K562 (cell line): ENCODE results near the gene SREBF1. TPM values are rescaled to one million over a fixed set of nuclear protein-coding genes. Genes with fewer than 3 reads are reported as not detected.

Experiments used
- ATF1 ChIP-seq, 2 experiments: fragments of 450-650 bp in 1 of 2; IDR thresholded peaks; 2 replicates each; pipeline ENCODE4 v1.6.1; 2016; ENCODE audit warnings: missing compliant biosample characterization in 1 of 2, missing genetic modification characterization in 1 of 2
- ATF2 ChIP-seq: sonication (generic); formaldehyde crosslinking; IDR thresholded peaks from 2 replicates; pipeline ENCODE4 v1.8.1; 2022; ENCODE audit warnings: missing genetic modification reagents
- BHLHE40 ChIP-seq: IDR thresholded peaks from 2 replicates; pipeline ENCODE4 v1.6.1; 2011; ENCODE audit warnings: low read length, improper control_type of control experiment
- CXXC5 ChIP-seq: fragments of 250-450 bp; sonication (Bioruptor Pico); IDR thresholded peaks from 2 replicates; pipeline ENCODE4 v1.8.0; 2022; ENCODE audit warnings: inconsistent platforms, mild to moderate bottlenecking, moderate library complexity
- FIP1L1 ChIP-seq: fragments of 200-400 bp; formaldehyde crosslinking; IDR thresholded peaks from 2 replicates; pipeline ENCODE4 v1.6.1; 2018; ENCODE audit warnings: mild to moderate bottlenecking, low read depth, low read length; ENCODE audit not compliant: poor library complexity, severe bottlenecking
- FOXJ2 ChIP-seq: fragments of 200-800 bp; sonication (Bioruptor generic); IDR thresholded peaks from 2 replicates; pipeline ENCODE4 v1.6.1; 2016; ENCODE audit warnings: missing genetic modification characterization, missing compliant biosample characterization
- HBP1 ChIP-seq: fragments of 450-650 bp; formaldehyde crosslinking; IDR thresholded peaks from 2 replicates; pipeline ENCODE4 v1.4.0; 2022; ENCODE audit warnings: missing genetic modification characterization
- HMGN3 ChIP-seq: IDR thresholded peaks from 2 replicates; pipeline ENCODE4 v1.6.1; 2011; ENCODE audit warnings: borderline replicate concordance, low read depth, mild to moderate bottlenecking, mixed read lengths, low read length; ENCODE audit not compliant: insufficient read length; ENCODE audit errors: extremely low read depth
- MEIS2 ChIP-seq: fragments of 450-650 bp; IDR thresholded peaks from 2 replicates; pipeline ENCODE4 v1.6.1; 2014; ENCODE audit warnings: mild to moderate bottlenecking; ENCODE audit not compliant: partially characterized antibody
- REST ChIP-seq, 2 experiments: fragments of 450-650 bp; formaldehyde crosslinking in 1 of 2; IDR thresholded peaks; 2 replicates each; pipeline versions ENCODE4 v1.4.0 to v1.6.1; 2014 to 2020; ENCODE audit warnings: mild to moderate bottlenecking in 2 of 2, borderline replicate concordance in 1 of 2, low read depth in 1 of 2
- SMC3 ChIP-seq: conservative IDR thresholded peaks from 2 replicates; pipeline ENCODE4 v1.6.1; 2011; ENCODE audit warnings: low read depth, low read length, improper control_type of control experiment; ENCODE audit not compliant: insufficient read depth
- TBL1XR1 ChIP-seq, 2 experiments: IDR thresholded peaks; 2 replicates each; pipeline ENCODE4 v1.6.1; 2012; ENCODE audit warnings: improper control_type of control experiment in 2 of 2, low read length in 2 of 2, mild to moderate bottlenecking in 1 of 2
- U2AF1 ChIP-seq: fragments of 200-400 bp; formaldehyde crosslinking; optimal IDR thresholded peaks from 2 replicates; pipeline ENCODE3; 2017; ENCODE audit warnings: mild to moderate bottlenecking, low read depth, low read length, moderate library complexity
- ZC3H4 ChIP-seq: sonication (generic); formaldehyde crosslinking; IDR thresholded peaks from 2 replicates; pipeline ENCODE4 v1.9.0; 2021; ENCODE audit warnings: missing genetic modification reagents, borderline replicate concordance
- ZFX ChIP-seq: sonication (generic); formaldehyde crosslinking; IDR thresholded peaks from 2 replicates; pipeline ENCODE4 v1.8.0; 2022; ENCODE audit warnings: mild to moderate bottlenecking, missing genetic modification reagents, moderate library complexity
- ZNF436 ChIP-seq: fragments of 250-450, 450-650 bp; sonication (Bioruptor Pico); formaldehyde crosslinking; IDR thresholded peaks from 2 replicates; pipeline ENCODE4 v1.7.0; 2020; ENCODE audit warnings: mild to moderate bottlenecking
- polyA plus RNA-seq, 8 experiments: library from polyadenylated mRNA; depleted of rRNA in 4 of 8; stranded (reverse) in 5 of 8; unstranded in 3 of 8; fragments of >200 nt; fragmentation: Nextera tagmentation in 2 of 8; fragmentation: Illumina TruSeq in 1 of 8; extraction: Ambion mirVana in 2 of 8; extraction: Trizol in 1 of 8; gene quantifications; 2 replicates each; pipeline versions ENCODE4 v1.2.1 to v1.2.3, GENCODE V29; 2011 to 2014; ENCODE audit warnings: inconsistent platforms in 1 of 8, missing spikeins in 1 of 8
- total RNA-seq, 7 experiments: library from RNA; depleted of rRNA in 6 of 7; stranded (reverse); fragments of >200 nt in 6 of 7; fragmentation: Illumina TruSeq in 2 of 7; extraction: Trizol in 2 of 7; gene quantifications; 2 replicates each; pipeline versions ENCODE4 v1.2.1 to v1.2.3, GENCODE V29; 2011 to 2021; ENCODE audit warnings: low replicate concordance in 1 of 7

The SREBF1 gene
- total and polyA plus RNA-seq, 9 of the 15 experiments (the other 6 are each of a cell fraction or from before 2014, with no cell fraction given) = 1.6 to 169 (median 69.4) TPM

DNA sequence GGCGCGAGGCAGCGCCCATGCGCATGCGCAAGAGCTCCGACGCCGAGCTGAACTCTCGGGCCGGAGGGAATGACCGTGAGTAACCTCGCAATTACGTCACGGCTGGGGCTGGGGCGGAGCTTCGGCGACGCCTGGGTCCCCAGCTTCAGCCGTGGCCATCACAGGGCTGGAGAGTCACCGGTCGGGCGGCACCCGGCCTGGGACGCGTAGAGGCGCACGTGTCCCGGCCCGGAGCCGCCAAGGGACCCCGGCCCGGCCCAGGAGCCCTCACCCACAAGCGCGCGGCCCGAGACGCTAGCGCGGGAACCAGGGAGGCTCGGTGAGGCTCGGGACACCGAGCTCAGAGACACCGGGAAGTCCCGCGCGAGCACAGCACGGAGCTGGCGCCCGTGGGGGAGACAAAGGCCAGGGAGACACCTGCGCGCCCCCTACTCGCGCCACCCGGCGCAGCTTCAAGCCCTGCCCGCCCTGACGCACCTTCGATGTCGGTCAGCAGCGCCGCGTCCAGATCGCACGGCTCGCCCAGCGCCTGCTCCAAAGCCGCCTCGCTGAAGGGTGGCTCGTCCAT is 452 bp downstream of the SREBF1 start (continued):
- TF ChIP-seq REST (IDR thresholded peaks at IDR 0.05; ENCODE audit: borderline replicate concordance) (no peak), REST (CRISPR knock-in tag; IDR thresholded peaks at IDR 0.05; ENCODE audit: low read depth) (peak; percentile 44; the same call in 1 of the 2 replicates), SMC3 (no peak), ZC3H4 (peak; percentile 96), U2AF1 (peak; percentile 91), HBP1 (CRISPR knock-in tag) (no peak), BHLHE40 (peak; percentile 84), CXXC5 (peak; percentile 77), ATF1 (CRISPR knock-in tag; IDR thresholded peaks at IDR 0.05) (peak; percentile 52; the same call in 1 of the 2 replicates), ATF1 (tag; IDR thresholded peaks at IDR 0.05) (peak; percentile 90), HMGN3 (peak; percentile 97), ATF2 (CRISPR knock-in tag) (0 out of 2 replicates have a peak, but pooled peaks have one; percentile 59), ZNF436 (no peak), ZFX (peak; percentile 88), MEIS2 (peak; percentile 90), FOXJ2 (tag) (peak; percentile 55; the same call in 1 of the 2 replicates), TBL1XR1 (IDR thresholded peaks at IDR 0.05; ENCODE audit: low read length in 2 of 2) (peak in 1 of 2 experiments; percentile 45; a peak in 1 of 4 replicates), FIP1L1 (peak; percentile 36)
